Sigmoid colon (tissue), 7 donors: ENCODE results near the gene CYS1. TPM values are rescaled to one million over a fixed set of nuclear protein-coding genes. Genes with fewer than 3 reads are reported as not detected.
"Not testable (repeated sequence)": the region's sequence is repeated elsewhere in the genome, so short reads cannot be mapped to it uniquely, and the experiment has no call there.

Source experiments
- DNase-seq: peaks from one replicate; pipeline ENCODE4 v3.0.0-alpha.2; 2019
- H3K27ac ChIP-seq, 4 donors: fragments of 200-600 bp; sonication (generic); one replicate each; pipeline ENCODE4 v1.5.1; 2016 to 2019; ENCODE audit warnings: mild to moderate bottlenecking in 1 of 4
- H3K27me3 ChIP-seq, 3 donors: fragments of 200-600 bp; sonication (generic); one replicate each; pipeline ENCODE4 v1.5.1; 2019; ENCODE audit warnings: mild to moderate bottlenecking in 1 of 3
- H3K36me3 ChIP-seq, 4 donors: fragments of 200-600 bp; sonication (generic); one replicate each; pipeline ENCODE4 v1.5.1; 2016 to 2019
- H3K4me1 ChIP-seq, 4 donors: fragments of 200-600 bp; sonication (generic); one replicate each; pipeline ENCODE4 v1.5.1; 2017 to 2019
- H3K4me3 ChIP-seq, 4 donors: fragments of 200-600 bp; sonication (generic); one replicate each; pipeline ENCODE4 v1.5.1; 2017 to 2019; ENCODE audit warnings: mild to moderate bottlenecking in 2 of 4, moderate library complexity in 1 of 4
- H3K9me3 ChIP-seq, 4 donors: fragments of 200-600 bp in 3 of 4; sonication (generic) in 3 of 4; one replicate each; pipeline versions ENCODE4 v1.5.1 to v1.6.1; 2013 to 2019
- EP300 ChIP-seq, 4 donors: sonication (generic); formaldehyde crosslinking; IDR thresholded peaks; one replicate each; pipeline ENCODE4 v1.6.1; 2017; ENCODE audit warnings: antibody characterized with exemption in 4 of 4
- POLR2A ChIP-seq, 2 donors: fragments of 450-650 bp; IDR thresholded peaks; one replicate each; pipeline ENCODE4 v1.6.1; 2016; ENCODE audit warnings: antibody characterized with exemption in 2 of 2, mild to moderate bottlenecking in 2 of 2, moderate library complexity in 2 of 2
- POLR2AphosphoS5 ChIP-seq, 4 donors: sonication (generic); formaldehyde crosslinking; IDR thresholded peaks; one replicate each; pipeline ENCODE4 v1.6.1; 2017; ENCODE audit warnings: antibody characterized with exemption in 4 of 4
- WGBS, 2 donors: extraction: QIAGEN DNeasy Blood & Tissue Kit; methylation state at CpG; one replicate each; pipeline ENCODE4 v1.1.7; 2013; 5-methylcytosine and 5-hydroxymethylcytosine counted together
- intact Hi-C: fragments of 100-400 bp; cut with DNase I; formaldehyde crosslinking; loops from one replicate; pipeline ENCODE4 v1.15.1; 2023
- polyA plus RNA-seq, 3 donors: library from polyadenylated mRNA; stranded (reverse); fragments of 200-250 nt; gene quantifications; one replicate each; pipeline ENCODE4 v1.2.3, GENCODE V29; 2013
- total RNA-seq, 4 donors: library from RNA; depleted of rRNA; stranded (reverse); fragments of >200 nt; gene quantifications; one replicate each; pipeline ENCODE4 v1.1.0, GENCODE V29; 2016
- TF ChIP-seq, protein P1 (sequence below), 4 experiments: fragments of 450-650 bp in 3 of 4; fragments of 200-600 bp in 1 of 4; IDR thresholded peaks; one replicate each; pipeline ENCODE4 v1.5.1; 2016 to 2019; ENCODE audit warnings: antibody characterized with exemption in 4 of 4, mild to moderate bottlenecking in 3 of 4, moderate library complexity in 2 of 4
- donor health status: healthy with polysubstance abuse.
- donor health status: Bipolar disorder and iron deficiency.
- donor health status: healthy.

Gene CYS1
- total and polyA plus RNA-seq, 7 donors = 0.46 to 24.6 (median 7.5) TPM

- intact Hi-C loops = loop anchor here (1.0 to 5.0 kb wide), 2 partner anchors 22 to 284 kb away; no protein-coding TSS in a partner anchor
- 93 to 97% methylated on average over 10 of the region's 10 CpGs for WGBS, 2 donors
Observed at GRCh38 chr2:10096641-10097040, 16.4 kb upstream of the CYS1 start.

GRCh38 chr2:10095175-10095574 is 15.0 kb upstream of the CYS1 start:
- Histone ChIP-seq H3K4me3 (no peak overlapping the region), H3K36me3 (no peaks in the 10 kb centered on the region), H3K9me3 (no peaks in the 10 kb centered on the region), H3K27ac (no peak overlapping the region), H3K27me3 (peaks cover 0 to 15% (median 14%) of the 10 kb centered on the region in 3 donors), H3K4me1 (peaks cover 0 to 14% (median 7%) of the 10 kb centered on the region in 4 donors)
- intact Hi-C loops = loop anchor here (5.0 kb wide), 1 partner anchor 283 kb away; no protein-coding TSS in a partner anchor
- TF ChIP-seq POLR2AphosphoS5 (IDR thresholded peaks at IDR 0.05) (no peak), EP300 (IDR thresholded peaks at IDR 0.05) (no peak), POLR2A (IDR thresholded peaks at IDR 0.05) (no peak)
- TF ChIP-seq, protein P1, sequence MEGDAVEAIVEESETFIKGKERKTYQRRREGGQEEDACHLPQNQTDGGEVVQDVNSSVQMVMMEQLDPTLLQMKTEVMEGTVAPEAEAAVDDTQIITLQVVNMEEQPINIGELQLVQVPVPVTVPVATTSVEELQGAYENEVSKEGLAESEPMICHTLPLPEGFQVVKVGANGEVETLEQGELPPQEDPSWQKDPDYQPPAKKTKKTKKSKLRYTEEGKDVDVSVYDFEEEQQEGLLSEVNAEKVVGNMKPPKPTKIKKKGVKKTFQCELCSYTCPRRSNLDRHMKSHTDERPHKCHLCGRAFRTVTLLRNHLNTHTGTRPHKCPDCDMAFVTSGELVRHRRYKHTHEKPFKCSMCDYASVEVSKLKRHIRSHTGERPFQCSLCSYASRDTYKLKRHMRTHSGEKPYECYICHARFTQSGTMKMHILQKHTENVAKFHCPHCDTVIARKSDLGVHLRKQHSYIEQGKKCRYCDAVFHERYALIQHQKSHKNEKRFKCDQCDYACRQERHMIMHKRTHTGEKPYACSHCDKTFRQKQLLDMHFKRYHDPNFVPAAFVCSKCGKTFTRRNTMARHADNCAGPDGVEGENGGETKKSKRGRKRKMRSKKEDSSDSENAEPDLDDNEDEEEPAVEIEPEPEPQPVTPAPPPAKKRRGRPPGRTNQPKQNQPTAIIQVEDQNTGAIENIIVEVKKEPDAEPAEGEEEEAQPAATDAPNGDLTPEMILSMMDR (IDR thresholded peaks at IDR 0.05) = no peak
- 82 to 84% methylated on average over 9 of the region's 9 CpGs for WGBS, 2 donors
- no peak for DNase-seq

More at GRCh38 chr2:10096641-10097040, 16.4 kb upstream of the CYS1 start:
- peaks cover 0 to 10% (median 4%) of the 10 kb centered on the region in 4 donors for H3K4me1 ChIP-seq
- no peak overlapping the region for H3K4me3 ChIP-seq
- no peaks in the 10 kb centered on the region for H3K9me3 ChIP-seq
- H3K36me3 ChIP-seq = no peaks in the 10 kb centered on the region
- peaks cover 0 to 9% (median 3%) of the 10 kb centered on the region in 3 donors for H3K27me3 ChIP-seq
- TF ChIP-seq POLR2A (IDR thresholded peaks at IDR 0.05) (no peak), POLR2AphosphoS5 (IDR thresholded peaks at IDR 0.05) (no peak), EP300 (IDR thresholded peaks at IDR 0.05) (no peak)
- TF ChIP-seq, protein P1 (IDR thresholded peaks at IDR 0.05) = no peak
- H3K27ac ChIP-seq = no peak overlapping the region
- DNase-seq = no peak

DNA sequence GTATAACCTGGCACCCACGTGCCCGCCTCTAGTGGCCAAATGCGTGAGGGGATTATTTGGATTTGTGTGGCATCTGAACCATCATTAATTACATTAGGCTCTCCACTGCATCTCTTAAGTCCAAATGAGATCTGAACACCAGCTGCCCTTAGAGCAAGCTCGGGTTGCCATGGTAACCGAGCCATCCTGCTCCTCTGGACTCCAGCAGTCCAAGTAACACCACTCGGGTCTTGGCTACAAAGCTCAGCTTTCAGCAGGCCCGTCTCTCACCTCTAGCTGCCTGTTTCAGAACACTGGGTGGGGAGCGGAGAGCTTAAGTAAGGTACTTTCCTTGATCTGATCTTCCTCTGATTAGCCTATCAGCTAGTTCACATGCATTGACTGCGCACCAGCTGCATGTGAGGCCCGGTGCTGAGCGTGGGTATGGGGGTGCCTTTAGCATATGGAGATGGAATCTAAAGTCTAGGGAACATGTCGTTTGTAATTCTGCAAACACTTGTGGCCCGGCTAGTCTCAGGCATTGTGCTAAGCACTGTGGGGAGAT is 14.1 kb upstream of the CYS1 start:
- DNase-seq = no peak
- H3K4me1 ChIP-seq = peaks cover 0 to 14% (median 7%) of the 10 kb centered on the region in 4 donors
- 90 to 91% methylated on average over 13 of the region's 13 CpGs for WGBS, 2 donors
- H3K9me3 ChIP-seq = no peaks in the 10 kb centered on the region
- TF ChIP-seq, protein P1 (IDR thresholded peaks at IDR 0.05) = no peak
- TF ChIP-seq POLR2AphosphoS5 (IDR thresholded peaks at IDR 0.05) = no peak
- TF ChIP-seq POLR2A (IDR thresholded peaks at IDR 0.05) = no peak
- TF ChIP-seq EP300 (IDR thresholded peaks at IDR 0.05) = no peak
- peaks cover 0 to 15% (median 14%) of the 10 kb centered on the region in 3 donors for H3K27me3 ChIP-seq
- no peak overlapping the region for H3K4me3 ChIP-seq
- intact Hi-C loops = no loop called here
- H3K36me3 ChIP-seq = no peaks in the 10 kb centered on the region
- H3K27ac ChIP-seq = no peak overlapping the region

DNA sequence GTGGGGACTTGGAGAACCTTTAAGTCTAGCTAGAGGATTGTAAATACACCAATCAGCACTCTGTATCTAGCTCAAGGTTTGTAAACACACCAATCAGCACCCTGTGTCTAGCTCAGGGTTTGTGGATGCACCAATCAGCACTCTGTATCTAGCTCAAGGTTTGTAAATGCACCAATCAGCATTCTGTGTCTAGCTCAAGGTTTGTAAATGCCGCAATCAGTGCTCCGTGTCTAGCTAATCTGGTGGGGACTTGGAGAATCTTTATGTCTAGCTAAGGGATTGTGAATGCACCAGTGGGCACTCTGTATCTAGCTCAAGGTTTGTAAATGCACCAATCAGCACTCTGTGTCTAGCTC is 11.7 kb upstream of the CYS1 start:
- peaks cover 0 to 15% (median 14%) of the 10 kb centered on the region in 3 donors for H3K27me3 ChIP-seq
- intact Hi-C loops, H3K27ac ChIP-seq, DNase-seq, H3K9me3 ChIP-seq, H3K36me3 ChIP-seq, H3K4me1 ChIP-seq: not testable (repeated sequence)
- peak overlapping the region in 1 of 4 donors; percentile 32 for H3K4me3 ChIP-seq
- WGBS, 2 donors = 98% methylated on average over 2 of the region's 2 CpGs

- Histone ChIP-seq H3K4me3 (peak overlapping the region in 3 of 4 donors; percentile 28 to 42 (median 32)), H3K4me1 (peaks cover 0 to 6% (median 4%) of the 10 kb centered on the region in 4 donors), H3K36me3 (no peaks in the 10 kb centered on the region), H3K27me3 (peaks cover 0 to 15% (median 14%) of the 10 kb centered on the region in 3 donors), H3K9me3 (no peaks in the 10 kb centered on the region), H3K27ac (no peak overlapping the region)
- WGBS, 2 donors = 17 to 50% methylated on average over 52 of the region's 52 CpGs
- DNase-seq = no peak
- intact Hi-C loops = no loop called here
- TF ChIP-seq, protein P1 (IDR thresholded peaks at IDR 0.05) = no peak
- no peak for TF ChIP-seq EP300 (IDR thresholded peaks at IDR 0.05)
- no peak for TF ChIP-seq POLR2A (IDR thresholded peaks at IDR 0.05)
- TF ChIP-seq POLR2AphosphoS5 (IDR thresholded peaks at IDR 0.05) = no peak
Observed at GRCh38 chr2:10091182-10091888, 11.1 kb upstream of the CYS1 start.
